Gastroesophageal sphincter (tissue), 3 donors: ENCODE measurements around the gene CPA2.

Experiments used
- CTCF ChIP-seq, 4 experiments: fragments of 200-600 bp in 2 of 4; fragments of 450-650 bp in 2 of 4; sonication (generic) in 1 of 4; IDR thresholded peaks; one replicate each; pipeline ENCODE4 v1.5.1; 2017 to 2019; ENCODE audit warnings: antibody characterized with exemption in 4 of 4, mild to moderate bottlenecking in 2 of 4, moderate library complexity in 2 of 4
- POLR2A ChIP-seq, 2 donors: fragments of 450-650 bp; IDR thresholded peaks; one replicate each; pipeline ENCODE4 v1.6.1; 2017; ENCODE audit warnings: antibody characterized with exemption in 2 of 2, mild to moderate bottlenecking in 2 of 2, moderate library complexity in 1 of 2
- POLR2AphosphoS5 ChIP-seq: sonication (generic); formaldehyde crosslinking; IDR thresholded peaks from one replicate; pipeline ENCODE4 v1.6.1; 2017; ENCODE audit warnings: antibody characterized with exemption

- TF ChIP-seq CTCF (IDR thresholded peaks at IDR 0.05) (peak; percentile 29 to 77 (median 52)), POLR2A (IDR thresholded peaks at IDR 0.05) (no peak), POLR2AphosphoS5 (no peak)
Observed at GRCh38 chr7:130277763-130278643, 11.3 kb downstream of the CPA2 start.
